HCT116 (cell line): ENCODE data around the gene KCNIP4. TPM values are rescaled to one million over a fixed set of nuclear protein-coding genes. Genes with fewer than 3 reads are reported as not detected.

Experiments used
- ATAC-seq: fragments of 200-7000 bp; cut with Tn5 transposase; 2 replicates; pipeline ENCODE4 v1.9.1; 2020; ENCODE audit warnings: mild to moderate bottlenecking, moderate library complexity
- BruUV-seq: library from RNA; stranded (reverse); fragments of 400-500 nt; replicated peaks from 2 replicates; lab custom pipeline; 2021; lab: Mats Ljungman, UMichigan
- CTCF ChIA-PET: fragments of 300-600 bp; sonication (Branson Sonifier 250); formaldehyde crosslinking; loops from one replicate; lab custom pipeline; 2021; ENCODE audit warnings: antibody characterized with exemption; lab: Charles Lee
- POLR2A ChIA-PET: fragments of 300-600, 350-600 bp; sonication (Branson Sonifier 250); formaldehyde crosslinking; loops from one replicate; lab custom pipeline; 2021; ENCODE audit warnings: antibody characterized with exemption; lab: Charles Lee
- RAD21 ChIA-PET, 2 experiments: fragments of 300-600 bp; sonication (Branson Sonifier 250); formaldehyde crosslinking; loops; one replicate each; lab custom pipeline; 2023; ENCODE audit warnings: low total read pairs in 2 of 2; ENCODE audit not compliant: uncharacterized antibody in 2 of 2, unreplicated experiment in 2 of 2, low non-redundant PET in 1 of 2; lab: Charles Lee
- DNase-seq: peaks from one replicate; pipeline ENCODE4 v3.0.0-alpha.2; 2010; ENCODE audit warnings: low read depth, low spot score
- H2AFZ ChIP-seq: fragments of 200-600 bp; shearing (Covaris generic), sonication (generic); 2 replicates; pipeline ENCODE4 v1.6.1; 2017; ENCODE audit warnings: low read depth, mixed run types, mixed read lengths, antibody characterized with exemption, low read length; ENCODE audit not compliant: poor library complexity, severe bottlenecking
- H3K27ac ChIP-seq: 2 replicates; pipeline ENCODE4 v1.5.1; 2012; ENCODE audit warnings: low read depth, low read length
- H3K27me3 ChIP-seq: fragments of 200-600 bp; sonication (generic); 2 replicates; pipeline ENCODE4 v1.6.1; 2016; ENCODE audit warnings: mixed run types, low read length, mixed read lengths; ENCODE audit not compliant: insufficient read depth
- H3K36me3 ChIP-seq, 2 experiments: fragments of 200-500 bp in 1 of 2; fragments of 200-600 bp in 1 of 2; sonication (Bioruptor generic) in 1 of 2; sonication (generic) in 1 of 2; 2 replicates each; pipeline versions ENCODE4 v1.5.1 to v1.6.1; 2014 to 2016; ENCODE audit warnings: low read length in 2 of 2, inconsistent platforms in 1 of 2, mixed read lengths in 1 of 2, mixed run types in 1 of 2; ENCODE audit not compliant: insufficient read depth in 2 of 2, control insufficient read depth in 1 of 2
- H3K4me1 ChIP-seq, 2 experiments: fragments of 200-600 bp in 1 of 2; sonication (generic) in 1 of 2; 2 replicates each; pipeline versions ENCODE4 v1.5.1 to v1.6.1; 2012 to 2017; ENCODE audit warnings: low read length in 2 of 2, inconsistent platforms in 1 of 2, mild to moderate bottlenecking in 1 of 2, mixed read lengths in 1 of 2, mixed run types in 1 of 2, moderate library complexity in 1 of 2; ENCODE audit not compliant: insufficient read depth in 2 of 2, control insufficient read depth in 1 of 2
- H3K4me2 ChIP-seq: fragments of 200-600 bp; sonication (generic); 2 replicates; pipeline ENCODE4 v1.6.1; 2017; ENCODE audit warnings: mixed run types, low read length, mixed read lengths
- H3K4me3 ChIP-seq, 2 experiments: fragments of 200-600 bp in 1 of 2; sonication (generic) in 1 of 2; replicated peaks in 1 of 2; 2 replicates each; pipeline ENCODE4 v1.5.1; 2011 to 2016; ENCODE audit warnings: low read length in 2 of 2, control low read depth in 1 of 2, low read depth in 1 of 2, mild to moderate bottlenecking in 1 of 2, mixed read lengths in 1 of 2, mixed run types in 1 of 2
- H3K79me2 ChIP-seq: fragments of 200-600 bp; sonication (generic); 2 replicates; pipeline ENCODE4 v1.6.1; 2017; ENCODE audit warnings: mild to moderate bottlenecking, mixed run types, low read length, moderate library complexity, mixed read lengths; ENCODE audit not compliant: insufficient read depth
- H3K9ac ChIP-seq: fragments of 200-600 bp; sonication (generic); 2 replicates; pipeline ENCODE4 v1.6.1; 2016; ENCODE audit warnings: low read length, mixed read lengths
- H3K9me2 ChIP-seq: fragments of 200-600 bp; sonication (generic), shearing (Covaris generic); 2 replicates; pipeline ENCODE4 v1.6.1; 2017; ENCODE audit warnings: mixed run types, mild to moderate bottlenecking, moderate library complexity; ENCODE audit not compliant: insufficient read depth
- H3K9me3 ChIP-seq, 2 experiments: fragments of 200-500 bp in 1 of 2; fragments of 200-600 bp in 1 of 2; sonication (Bioruptor generic) in 1 of 2; sonication (generic) in 1 of 2; 2 replicates each; pipeline ENCODE4 v1.6.1; 2014 to 2017; ENCODE audit warnings: low read length in 2 of 2, mixed read lengths in 2 of 2, inconsistent platforms in 1 of 2, low read depth in 1 of 2, mild to moderate bottlenecking in 1 of 2, mixed run types in 1 of 2, moderate library complexity in 1 of 2; ENCODE audit not compliant: control insufficient read depth in 1 of 2, insufficient read depth in 1 of 2
- H4K20me1 ChIP-seq: fragments of 200-600 bp; sonication (generic), shearing (Covaris generic); 2 replicates; pipeline ENCODE4 v1.6.1; 2017; ENCODE audit warnings: mixed run types, mild to moderate bottlenecking, moderate library complexity; ENCODE audit not compliant: insufficient read depth
- CBX3 ChIP-seq: IDR thresholded peaks from 2 replicates; pipeline ENCODE4 v1.6.1; 2012; ENCODE audit warnings: low read depth
- CEBPB ChIP-seq: IDR thresholded peaks from 2 replicates; pipeline ENCODE4 v1.6.1; 2012; ENCODE audit warnings: low read depth
- EGR1 ChIP-seq: IDR thresholded peaks from 2 replicates; pipeline ENCODE4 v1.6.1; 2012; ENCODE audit warnings: low read depth
- ELF1 ChIP-seq: IDR thresholded peaks from 2 replicates; pipeline ENCODE4 v1.6.1; 2012; ENCODE audit warnings: low read depth, borderline replicate concordance
- EZH2 ChIP-seq: fragments of 200-600 bp; sonication (generic); IDR thresholded peaks from 2 replicates; pipeline ENCODE4 v1.6.1; 2017; ENCODE audit warnings: antibody characterized with exemption, mixed run types
- FOSL1 ChIP-seq: IDR thresholded peaks from 2 replicates; pipeline ENCODE4 v1.6.1; 2012; ENCODE audit warnings: low read depth
- JUND ChIP-seq: IDR thresholded peaks from 2 replicates; pipeline ENCODE4 v1.6.1; 2012
- MAX ChIP-seq: IDR thresholded peaks from 2 replicates; pipeline ENCODE4 v1.6.1; 2012
- POLR2A ChIP-seq: IDR thresholded peaks from 2 replicates; pipeline ENCODE4 v1.7.0; 2011; ENCODE audit warnings: borderline replicate concordance; ENCODE audit not compliant: insufficient read depth, insufficient read length; ENCODE audit errors: extremely low read depth
- POLR2AphosphoS5 ChIP-seq: IDR thresholded peaks from 2 replicates; pipeline ENCODE4 v1.6.1; 2011; ENCODE audit warnings: mild to moderate bottlenecking, low read depth, low read length, moderate library complexity
- RAD21 ChIP-seq: IDR thresholded peaks from 2 replicates; pipeline ENCODE4 v1.6.1; 2012; ENCODE audit warnings: low read depth, mild to moderate bottlenecking
- SIN3A ChIP-seq: IDR thresholded peaks from 2 replicates; pipeline ENCODE4 v1.6.1; 2012; ENCODE audit warnings: low read depth
- SP1 ChIP-seq: IDR thresholded peaks from 2 replicates; pipeline ENCODE4 v1.6.1; 2012; ENCODE audit warnings: low read depth
- SRF ChIP-seq: IDR thresholded peaks from 2 replicates; pipeline ENCODE4 v1.6.1; 2012; ENCODE audit warnings: low read depth
- YY1 ChIP-seq: IDR thresholded peaks from 2 replicates; pipeline ENCODE4 v1.6.1; 2011; ENCODE audit warnings: low read length, low read depth, moderate library complexity, mild to moderate bottlenecking; ENCODE audit not compliant: insufficient replicate concordance; ENCODE audit errors: extremely low read depth
- ZNF274 ChIP-seq: fragments of 200-500 bp; sonication (Bioruptor generic); IDR thresholded peaks from 2 replicates; pipeline ENCODE4 v1.6.1; 2014; ENCODE audit warnings: mild to moderate bottlenecking, low read depth, low read length, inconsistent platforms
- intact Hi-C: fragments of 100-400 bp; cut with micrococcal nuclease; formaldehyde crosslinking; loops from 2 replicates; pipeline ENCODE4 v1.10.0; 2022
- total RNA-seq: library from RNA; stranded (reverse); gene quantifications from one replicate; pipeline ENCODE4 v1.2.1, GENCODE V29; 2021; ENCODE audit not compliant: unreplicated experiment
- TF ChIP-seq, protein P1 (sequence below), 3 experiments: fragments of 200-600 bp in 1 of 3; sonication (generic) in 1 of 3; IDR thresholded peaks in 2 of 3; conservative IDR thresholded peaks in 1 of 3; 2 replicates each; pipeline ENCODE4 v1.5.1; 2012 to 2017; ENCODE audit warnings: low read depth in 2 of 3, low read length in 2 of 3, antibody characterized with exemption in 1 of 3, borderline replicate concordance in 1 of 3, control low read depth in 1 of 3, mild to moderate bottlenecking in 1 of 3, mixed read lengths in 1 of 3, mixed run types in 1 of 3, moderate library complexity in 1 of 3; ENCODE audit not compliant: insufficient read depth in 1 of 3
- TF ChIP-seq, protein P2 (sequence below): IDR thresholded peaks from 2 replicates; pipeline ENCODE4 v1.6.1; 2012
- TF ChIP-seq, protein P3 (sequence below): IDR thresholded peaks from 2 replicates; pipeline ENCODE4 v1.6.1; 2011; ENCODE audit warnings: mild to moderate bottlenecking, low read length, moderate library complexity; ENCODE audit not compliant: insufficient replicate concordance; ENCODE audit errors: extremely low read depth

The KCNIP4 gene
- total RNA-seq, 1 experiment from 2014 or later: not detected

- Histone ChIP-seq H3K4me1 (no peaks in the 10 kb centered on the region), H3K9ac (no peak overlapping the region), H3K9me3 (no peaks in the 10 kb centered on the region), H3K4me2 (no peak overlapping the region), H3K27me3 (no peaks in the 10 kb centered on the region), H2AFZ (no peak overlapping the region), H3K27ac (no peak overlapping the region), H4K20me1 (no peaks in the 10 kb centered on the region), H3K9me2 (no peaks in the 10 kb centered on the region), H3K36me3 (no peaks in the 10 kb centered on the region), H3K4me3 (no peak overlapping the region), H3K79me2 (no peaks in the 10 kb centered on the region)
- intact Hi-C loops: no loop called here
- DNase-seq (no peak), ATAC-seq (no peak)
- TF ChIP-seq, protein P1, sequence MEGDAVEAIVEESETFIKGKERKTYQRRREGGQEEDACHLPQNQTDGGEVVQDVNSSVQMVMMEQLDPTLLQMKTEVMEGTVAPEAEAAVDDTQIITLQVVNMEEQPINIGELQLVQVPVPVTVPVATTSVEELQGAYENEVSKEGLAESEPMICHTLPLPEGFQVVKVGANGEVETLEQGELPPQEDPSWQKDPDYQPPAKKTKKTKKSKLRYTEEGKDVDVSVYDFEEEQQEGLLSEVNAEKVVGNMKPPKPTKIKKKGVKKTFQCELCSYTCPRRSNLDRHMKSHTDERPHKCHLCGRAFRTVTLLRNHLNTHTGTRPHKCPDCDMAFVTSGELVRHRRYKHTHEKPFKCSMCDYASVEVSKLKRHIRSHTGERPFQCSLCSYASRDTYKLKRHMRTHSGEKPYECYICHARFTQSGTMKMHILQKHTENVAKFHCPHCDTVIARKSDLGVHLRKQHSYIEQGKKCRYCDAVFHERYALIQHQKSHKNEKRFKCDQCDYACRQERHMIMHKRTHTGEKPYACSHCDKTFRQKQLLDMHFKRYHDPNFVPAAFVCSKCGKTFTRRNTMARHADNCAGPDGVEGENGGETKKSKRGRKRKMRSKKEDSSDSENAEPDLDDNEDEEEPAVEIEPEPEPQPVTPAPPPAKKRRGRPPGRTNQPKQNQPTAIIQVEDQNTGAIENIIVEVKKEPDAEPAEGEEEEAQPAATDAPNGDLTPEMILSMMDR (IDR thresholded peaks at IDR 0.05 in 2 of 3, conservative IDR thresholded peaks at IDR 0.05 in 1 of 3; ENCODE audit: borderline replicate concordance in 1 of 3, insufficient read depth in 1 of 3, low read depth in 2 of 3, low read length in 2 of 3): 0 out of 6 replicates have a peak, but pooled peaks of 2 of the 3 experiments have one; percentile 9 to 17
- TF ChIP-seq RAD21: peak; percentile 18; the same call in 1 of the 2 replicates
- TF ChIP-seq SIN3A: no peak
- ChIA-PET CTCF (no interaction called here), RAD21 (no interaction called here), POLR2A (no interaction called here)
- BruUV-seq: no TSS peak
Observed at GRCh38 chr4:21507439-21507838, 441.1 kb downstream of the KCNIP4 start.

DNA sequence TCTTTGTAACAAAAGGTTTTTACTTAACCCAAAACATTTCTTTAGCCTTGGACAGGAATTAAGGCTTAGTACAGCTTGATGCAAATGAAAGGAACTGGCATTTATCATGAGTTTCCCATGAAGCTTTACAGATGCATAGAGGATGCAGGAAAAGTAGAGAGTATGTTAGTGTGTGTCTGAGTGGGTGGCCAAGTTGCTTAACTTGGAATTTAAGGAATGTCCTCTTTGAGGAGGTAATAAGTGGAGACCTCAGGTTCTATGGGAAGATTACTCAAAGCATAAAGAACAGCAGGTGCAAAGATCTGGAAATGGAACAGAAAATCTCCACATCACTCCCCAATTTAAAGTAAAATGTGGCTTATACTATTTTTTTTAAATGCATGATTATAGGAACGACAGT, 457.9 kb downstream of the KCNIP4 start:
- no peak overlapping the region for H2AFZ ChIP-seq
- H3K9me2 ChIP-seq: no peaks in the 10 kb centered on the region
- no peaks in the 10 kb centered on the region for H3K4me1 ChIP-seq
- no peak overlapping the region for H3K4me3 ChIP-seq
- no peaks in the 10 kb centered on the region for H4K20me1 ChIP-seq
- H3K9me3 ChIP-seq: peaks cover 0 to 1% of the 10 kb centered on the region in 2 experiments; a peak in 2 of 4 replicates
- no peaks in the 10 kb centered on the region for H3K27me3 ChIP-seq
- CTCF ChIA-PET: no interaction called here
- BruUV-seq: no TSS peak
- no peak overlapping the region for H3K27ac ChIP-seq
- no peak overlapping the region for H3K9ac ChIP-seq
- RAD21 ChIA-PET: no interaction called here
- DNase-seq (no peak), ATAC-seq (no peak)
- POLR2A ChIA-PET: no interaction called here
- intact Hi-C loops: no loop called here
- H3K36me3 ChIP-seq: no peaks in the 10 kb centered on the region
- no peak overlapping the region for H3K4me2 ChIP-seq
- no peaks in the 10 kb centered on the region for H3K79me2 ChIP-seq
- TF ChIP-seq POLR2AphosphoS5 (no peak), SP1 (no peak), ELF1 (no peak), ZNF274 (no peak), CEBPB (no peak), EZH2 (no peak), SRF (no peak), EGR1 (no peak), CBX3 (no peak), MAX (no peak), YY1 (no peak), FOSL1 (no peak), POLR2A (no peak), SIN3A (no peak), JUND (no peak)
- TF ChIP-seq, protein P2, sequence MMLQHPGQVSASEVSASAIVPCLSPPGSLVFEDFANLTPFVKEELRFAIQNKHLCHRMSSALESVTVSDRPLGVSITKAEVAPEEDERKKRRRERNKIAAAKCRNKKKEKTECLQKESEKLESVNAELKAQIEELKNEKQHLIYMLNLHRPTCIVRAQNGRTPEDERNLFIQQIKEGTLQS: no peak
- TF ChIP-seq, protein P3, sequence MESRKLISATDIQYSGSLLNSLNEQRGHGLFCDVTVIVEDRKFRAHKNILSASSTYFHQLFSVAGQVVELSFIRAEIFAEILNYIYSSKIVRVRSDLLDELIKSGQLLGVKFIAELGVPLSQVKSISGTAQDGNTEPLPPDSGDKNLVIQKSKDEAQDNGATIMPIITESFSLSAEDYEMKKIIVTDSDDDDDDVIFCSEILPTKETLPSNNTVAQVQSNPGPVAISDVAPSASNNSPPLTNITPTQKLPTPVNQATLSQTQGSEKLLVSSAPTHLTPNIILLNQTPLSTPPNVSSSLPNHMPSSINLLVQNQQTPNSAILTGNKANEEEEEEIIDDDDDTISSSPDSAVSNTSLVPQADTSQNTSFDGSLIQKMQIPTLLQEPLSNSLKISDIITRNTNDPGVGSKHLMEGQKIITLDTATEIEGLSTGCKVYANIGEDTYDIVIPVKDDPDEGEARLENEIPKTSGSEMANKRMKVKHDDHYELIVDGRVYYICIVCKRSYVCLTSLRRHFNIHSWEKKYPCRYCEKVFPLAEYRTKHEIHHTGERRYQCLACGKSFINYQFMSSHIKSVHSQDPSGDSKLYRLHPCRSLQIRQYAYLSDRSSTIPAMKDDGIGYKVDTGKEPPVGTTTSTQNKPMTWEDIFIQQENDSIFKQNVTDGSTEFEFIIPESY: no peak
